HG03108 (cell line): ENCODE results near the gene OXT.

Source experiments
- ATAC-seq: cut with Tn5 transposase; IDR thresholded peaks from one replicate; pipeline ENCODE4 v1.9.1; 2021; ENCODE audit warnings: moderate library complexity; ENCODE audit not compliant: unreplicated experiment

OXT gene

DNA sequence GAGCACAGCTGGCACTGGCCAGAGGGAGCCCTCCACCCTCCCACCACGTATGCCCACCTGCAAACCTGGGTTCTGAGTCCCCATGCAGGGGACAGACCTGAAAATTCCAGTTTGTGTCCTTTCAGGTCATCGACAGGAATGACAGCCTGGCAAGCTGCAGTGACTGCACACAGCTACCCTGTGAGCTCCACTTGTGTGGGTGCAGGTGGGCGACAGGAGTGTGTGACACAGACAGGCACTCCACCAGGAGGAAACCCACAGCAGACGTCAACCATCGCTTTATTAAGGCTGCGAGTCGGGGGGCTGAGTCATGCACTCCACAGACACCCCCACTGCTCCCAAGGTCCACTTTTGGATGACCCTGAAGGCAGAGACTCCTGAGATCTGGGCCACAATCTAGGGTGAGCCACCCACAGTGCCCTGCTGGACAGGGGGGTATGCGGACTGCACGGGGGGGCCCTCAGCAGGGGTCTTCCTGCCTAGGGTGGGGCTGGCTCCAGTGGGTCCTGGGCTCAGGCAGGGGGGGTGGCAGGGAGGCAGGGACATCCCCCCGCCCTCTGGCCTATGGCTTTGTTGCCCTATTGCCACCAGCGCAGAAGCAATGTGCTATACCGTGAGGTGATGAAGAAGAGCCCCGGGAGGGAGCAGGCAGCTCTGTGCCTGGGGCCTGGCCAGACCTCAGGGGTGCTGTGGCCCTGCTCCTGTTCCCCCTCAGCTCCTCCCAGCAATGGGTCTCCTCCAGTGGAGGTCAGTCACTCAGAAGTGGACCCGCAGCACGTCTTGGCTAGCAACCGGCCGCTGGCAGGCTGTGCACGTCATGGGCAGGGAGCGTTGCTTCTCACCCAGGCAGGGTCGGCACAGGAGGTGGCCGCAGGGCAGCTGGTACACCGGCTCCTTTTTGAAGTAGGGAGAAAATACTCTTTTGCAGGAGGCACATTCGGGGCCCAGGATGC is 38.2 kb downstream of the OXT start:
- no peak for ATAC-seq

GRCh38 chr20:3111507-3111906 is 40.1 kb downstream of the OXT start:
- no peak for ATAC-seq

DNA sequence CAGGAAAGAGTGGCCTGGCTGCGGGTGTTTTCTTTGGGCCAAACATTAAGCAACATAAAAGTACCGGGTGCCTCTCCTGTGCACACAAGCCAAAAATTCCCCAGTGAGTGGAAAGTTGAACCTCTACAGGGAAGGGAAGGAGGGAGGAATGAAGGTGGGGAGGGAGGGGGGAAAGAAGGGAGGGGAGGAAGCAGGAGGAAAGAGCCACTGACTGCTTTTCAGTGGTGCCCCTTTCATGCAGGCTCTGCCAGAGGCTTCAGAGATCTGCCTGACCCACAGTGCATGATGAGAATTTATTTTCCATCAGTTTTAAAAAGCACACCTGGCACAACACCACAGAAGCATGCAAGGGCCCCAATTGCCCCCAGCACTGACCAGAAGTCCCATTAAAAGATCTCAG is 40.6 kb downstream of the OXT start:
- ATAC-seq: no peak

DNA sequence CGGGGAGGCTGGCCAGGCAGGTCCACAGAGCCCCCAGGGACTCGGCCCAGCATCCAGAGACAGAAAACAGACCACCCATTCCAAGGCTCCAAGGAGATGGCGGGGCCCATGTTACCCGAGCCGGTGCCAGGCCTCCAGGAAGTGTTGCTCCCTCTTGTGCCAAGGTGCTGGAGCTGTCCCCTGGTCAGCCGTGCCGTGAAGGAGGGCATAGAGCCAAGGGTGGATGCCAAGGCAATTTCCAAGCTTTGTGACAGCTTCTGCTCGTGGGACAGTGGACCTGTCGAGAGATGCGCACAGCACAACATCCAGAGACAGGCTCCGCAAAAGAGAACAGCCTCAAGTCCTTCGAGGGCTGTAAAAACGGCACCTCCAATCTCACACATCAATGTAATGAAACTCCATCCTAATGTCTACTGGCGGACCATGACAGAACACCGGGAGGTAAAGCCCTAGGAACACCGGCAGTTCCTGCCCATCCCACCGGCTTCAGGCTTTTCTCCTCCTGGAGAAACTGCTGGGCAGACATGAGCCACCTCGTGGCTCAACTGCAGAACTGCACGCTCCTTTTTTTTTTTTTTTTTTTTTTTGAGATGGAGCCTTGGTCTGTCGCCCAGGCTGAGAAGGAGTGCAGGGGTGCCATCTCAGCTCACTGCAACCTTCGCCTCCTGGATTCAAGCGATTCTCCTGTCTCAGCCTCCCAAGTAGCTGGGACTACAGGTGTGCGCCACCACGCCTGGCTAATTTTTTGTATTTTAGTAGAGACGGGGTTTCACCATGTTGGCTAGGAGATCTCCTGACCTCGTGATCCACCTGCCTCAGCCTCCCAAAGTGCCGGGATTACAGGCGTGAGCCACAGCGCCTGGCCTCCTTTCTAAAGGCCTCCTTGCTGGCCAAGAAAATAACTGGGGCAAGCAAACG is 44.0 kb downstream of the OXT start:
- ATAC-seq: no peak

DNA sequence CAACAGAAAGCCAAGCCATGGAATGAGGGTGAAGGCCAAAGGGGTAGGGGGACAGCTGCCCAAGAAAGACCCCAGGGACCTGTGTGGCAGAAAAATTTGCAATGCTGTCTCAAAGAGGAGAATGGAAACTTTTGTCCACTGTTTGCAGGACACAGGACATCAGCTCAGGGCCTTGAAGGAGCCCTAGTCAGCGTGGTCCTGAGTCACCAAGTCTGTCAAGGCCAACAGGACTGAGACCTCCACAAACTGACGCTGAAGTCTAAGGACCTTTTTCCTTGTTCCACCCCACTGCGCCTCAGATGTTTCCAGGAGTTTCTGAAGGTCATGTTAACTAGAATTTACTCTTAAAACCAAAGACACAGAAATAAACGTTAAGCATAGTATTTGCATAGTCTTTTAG is 44.9 kb downstream of the OXT start:
- no peak for ATAC-seq

DNA sequence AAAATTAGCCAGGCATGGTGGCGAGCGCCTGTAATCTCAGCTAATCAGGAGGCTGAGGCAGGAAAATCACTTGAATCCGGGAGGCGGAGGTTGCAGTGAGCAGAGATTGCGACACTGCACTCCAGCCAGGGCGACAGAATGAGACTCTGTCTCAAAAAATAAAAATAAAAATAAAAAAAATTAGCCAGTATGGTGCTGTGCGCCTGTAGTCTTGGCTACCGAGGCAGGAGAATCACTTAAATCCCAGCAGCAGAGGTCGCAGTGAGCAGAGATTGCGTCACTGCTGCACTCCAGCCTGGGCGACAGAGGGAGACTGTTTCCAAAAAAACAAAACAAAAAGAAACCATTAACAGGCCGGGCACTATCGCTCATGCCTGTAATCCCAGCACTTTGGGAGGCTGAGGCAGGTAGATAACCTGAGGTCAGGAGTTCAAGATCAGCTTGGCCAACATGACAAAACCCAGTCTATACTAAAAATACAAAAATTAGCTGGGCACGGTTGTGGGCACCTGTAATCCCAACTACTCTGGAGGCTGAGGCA is 46.5 kb downstream of the OXT start:
- peak; percentile 46 for ATAC-seq

- no peak for ATAC-seq
These were observed 47.6 kb downstream of the OXT start for GRCh38 chr20:3119044-3119443.

- ATAC-seq: no peak
These were observed 50.0 kb downstream of the OXT start for GRCh38 chr20:3121271-3121911.
